OCI-LY1 (cell line): ENCODE measurements around the gene FAM200A.

Experiments used
- H2AFZ ChIP-seq: fragments of 200-600 bp; sonication (generic), shearing (Covaris generic); 2 replicates; pipeline ENCODE4 v1.6.0; 2014; ENCODE audit warnings: antibody characterized with exemption, mild to moderate bottlenecking, low read length
- H3F3A ChIP-seq: fragments of 200-600 bp; sonication (generic), shearing (Covaris generic); 2 replicates; pipeline ENCODE4 v1.6.0; 2014; ENCODE audit warnings: mild to moderate bottlenecking, antibody characterized with exemption, low read length, moderate library complexity; ENCODE audit not compliant: insufficient read depth
- H3K27ac ChIP-seq: fragments of 200-600 bp; sonication (generic); 2 replicates; pipeline ENCODE4 v1.5.1; 2014; ENCODE audit warnings: low read length, mixed run types, mild to moderate bottlenecking, low read depth; ENCODE audit not compliant: poor library complexity, severe bottlenecking
- H3K27me3 ChIP-seq: fragments of 200-600 bp; sonication (generic); 2 replicates; pipeline ENCODE4 v1.6.0; 2014; ENCODE audit warnings: antibody characterized with exemption, mild to moderate bottlenecking, low read length, moderate library complexity; ENCODE audit not compliant: insufficient read depth
- H3K36me3 ChIP-seq: fragments of 200-600 bp; sonication (generic); 2 replicates; pipeline ENCODE4 v1.6.1; 2014; ENCODE audit warnings: mild to moderate bottlenecking, antibody characterized with exemption, low read length, moderate library complexity, mixed read lengths; ENCODE audit not compliant: insufficient read depth
- H3K4me1 ChIP-seq: fragments of 200-600 bp; sonication (generic); 2 replicates; pipeline ENCODE4 v1.5.1; 2014; ENCODE audit warnings: mild to moderate bottlenecking, low read length, moderate library complexity; ENCODE audit not compliant: insufficient read depth, severe bottlenecking
- H3K4me2 ChIP-seq: fragments of 200-600 bp; sonication (generic), shearing (Covaris generic); 2 replicates; pipeline ENCODE4 v1.6.1; 2014; ENCODE audit warnings: low read length
- H3K4me3 ChIP-seq: fragments of 200-600 bp; sonication (generic); 2 replicates; pipeline ENCODE4 v1.5.1; 2014; ENCODE audit warnings: low read length, low read depth, mild to moderate bottlenecking, mixed read lengths; ENCODE audit not compliant: poor library complexity, severe bottlenecking
- H3K79me2 ChIP-seq: fragments of 200-600 bp; shearing (Covaris generic); 2 replicates; pipeline ENCODE4 v1.6.1; 2016; ENCODE audit warnings: mixed run types, low read length, mixed read lengths; ENCODE audit not compliant: insufficient read depth
- H3K9ac ChIP-seq: fragments of 200-600 bp; sonication (generic), shearing (Covaris generic); 2 replicates; pipeline ENCODE4 v1.6.1; 2014; ENCODE audit warnings: mild to moderate bottlenecking, low read length, mixed read lengths
- H3K9me2 ChIP-seq: fragments of 200-600 bp; sonication (generic), shearing (Covaris generic); 2 replicates; pipeline ENCODE4 v1.6.1; 2014; ENCODE audit warnings: low read depth, mild to moderate bottlenecking, low read length, mixed read lengths
- H3K9me3 ChIP-seq: fragments of 200-600 bp; shearing (Covaris generic); 2 replicates; pipeline ENCODE4 v1.6.1; 2014; ENCODE audit warnings: low read length, mixed read lengths
- H4K20me1 ChIP-seq: fragments of 200-600 bp; sonication (generic), shearing (Covaris generic); 2 replicates; pipeline ENCODE4 v1.6.0; 2016; ENCODE audit warnings: mild to moderate bottlenecking, low read length; ENCODE audit not compliant: insufficient read depth
- CTCF ChIP-seq: fragments of 200-600 bp; sonication (generic), shearing (Covaris generic); IDR thresholded peaks from 2 replicates; pipeline ENCODE4 v1.5.1; 2017; ENCODE audit warnings: mild to moderate bottlenecking, antibody characterized with exemption, low read length, moderate library complexity, mixed read lengths
- EZH2 ChIP-seq: fragments of 200-600 bp; sonication (generic), shearing (Covaris generic); IDR thresholded peaks from 2 replicates; pipeline ENCODE4 v1.8.0; 2017; ENCODE audit warnings: borderline replicate concordance, mixed run types, mild to moderate bottlenecking, antibody characterized with exemption, low read length, moderate library complexity, mixed read lengths

Gene FAM200A

GRCh38 chr7:99499721-99500636 lies 51.9 kb downstream of the FAM200A start, which contains the start of gene ZNF394:
Gene ZNF394 (minus strand): TSS chr7:99500281. CDS start chr7:99500093, 188 bp downstream.
- TF ChIP-seq CTCF (peak; percentile 9; the same call in 1 of the 2 replicates), EZH2 (no peak)
- Histone ChIP-seq H3K4me2 (peak within 1 kb of the TSS; percentile 94), H3K27ac (peak within 1 kb of the TSS; percentile 57), H3K9ac (peak within 1 kb of the TSS; percentile 78), H3F3A (no peaks in the 10 kb centered on the region), H3K27me3 (no peaks in the 10 kb centered on the region), H3K79me2 (peaks cover 33% of the 10 kb centered on the region), H3K9me2 (no peaks in the 10 kb centered on the region), H4K20me1 (peaks cover 3% of the 10 kb centered on the region; the same call in 1 of the 2 replicates), H3K4me3 (peak within 1 kb of the TSS; percentile 77), H3K4me1 (peaks cover 28% of the 10 kb centered on the region), H2AFZ (no peak within 1 kb of the TSS), H3K9me3 (no peaks in the 10 kb centered on the region), H3K36me3 (peaks cover 35% of the 10 kb centered on the region)

- Histone ChIP-seq H2AFZ (no peak overlapping the region), H3K27ac (peak overlapping the region; percentile 57), H3F3A (no peaks in the 10 kb centered on the region), H3K9me2 (no peaks in the 10 kb centered on the region), H3K4me1 (peaks cover 28% of the 10 kb centered on the region), H3K79me2 (peaks cover 33% of the 10 kb centered on the region), H3K36me3 (peaks cover 42% of the 10 kb centered on the region), H3K9ac (peak overlapping the region; percentile 78), H3K27me3 (no peaks in the 10 kb centered on the region), H3K4me3 (peak overlapping the region; percentile 77), H3K9me3 (peaks cover 2% of the 10 kb centered on the region), H3K4me2 (peak overlapping the region; percentile 94), H4K20me1 (peaks cover 3% of the 10 kb centered on the region; the same call in 1 of the 2 replicates)
- TF ChIP-seq EZH2 = no peak
- no peak for TF ChIP-seq CTCF
Measured at GRCh38 chr7:99499371-99499720, 52.6 kb downstream of the FAM200A start.

- H3K9me3 ChIP-seq = peaks cover 10% of the 10 kb centered on the region
- H2AFZ ChIP-seq = no peak overlapping the region
- TF ChIP-seq EZH2 = no peak
- TF ChIP-seq CTCF = no peak
- H3K4me3 ChIP-seq = peak overlapping the region; percentile 77
- H3K27ac ChIP-seq = no peak overlapping the region
- H3F3A ChIP-seq = no peaks in the 10 kb centered on the region
- H3K9ac ChIP-seq = peak overlapping the region; percentile 78
- H3K9me2 ChIP-seq = no peaks in the 10 kb centered on the region
- peaks cover 33% of the 10 kb centered on the region for H3K79me2 ChIP-seq
- H3K4me2 ChIP-seq = peak overlapping the region; percentile 94
- peaks cover 24% of the 10 kb centered on the region for H3K4me1 ChIP-seq
- H3K36me3 ChIP-seq = peaks cover 50% of the 10 kb centered on the region
- H4K20me1 ChIP-seq = peaks cover 3% of the 10 kb centered on the region; the same call in 1 of the 2 replicates
- H3K27me3 ChIP-seq = no peaks in the 10 kb centered on the region
Measured at GRCh38 chr7:99498546-99498944, 53.4 kb downstream of the FAM200A start.
